ENCODE data around the gene KLHL22.

Gene KLHL22

GRCh38 chr22:20442485-20443284, 52.9 kb downstream of the KLHL22 start:
- no peak for DNase-seq

- DNase-seq = no peak
These were observed 53.7 kb downstream of the KLHL22 start for GRCh38 chr22:20441631-20442484.

- no peak for DNase-seq
These were observed 54.7 kb downstream of the KLHL22 start for GRCh38 chr22:20440637-20441591.

GRCh38 chr22:20439928-20440575, 55.5 kb downstream of the KLHL22 start:
- no peak for DNase-seq

- DNase-seq = no peak
These were observed 56.1 kb downstream of the KLHL22 start for GRCh38 chr22:20439556-20439927.

GRCh38 chr22:20438678-20439492, 56.7 kb downstream of the KLHL22 start:
- no peak for DNase-seq

- DNase-seq = no peak
These were observed 57.2 kb downstream of the KLHL22 start for GRCh38 chr22:20438427-20438677.

GRCh38 chr22:20437613-20438426, 57.8 kb downstream of the KLHL22 start, which contains the start of gene SCARF2:
Gene SCARF2, minus strand, starts transcription at chr22:20437825. Its CDS starts 71 bp downstream, at chr22:20437754.
- no peak for DNase-seq

GRCh38 chr22:20436768-20437612, 58.6 kb downstream of the KLHL22 start:
- no peak for DNase-seq

GRCh38 chr22:20436307-20436767, 59.3 kb downstream of the KLHL22 start:
- DNase-seq = no peak

GRCh38 chr22:20435436-20436306, 59.9 kb downstream of the KLHL22 start:
- DNase-seq = no peak

GRCh38 chr22:20434773-20435172, 60.8 kb downstream of the KLHL22 start:
- DNase-seq = no peak

GRCh38 chr22:20434264-20434751, 61.3 kb downstream of the KLHL22 start:
- no peak for DNase-seq

- no peak for DNase-seq
These were observed 61.8 kb downstream of the KLHL22 start for GRCh38 chr22:20433686-20434241.

- DNase-seq = no peak
These were observed 62.4 kb downstream of the KLHL22 start for GRCh38 chr22:20433191-20433590.

- DNase-seq = no peak
These were observed 63.3 kb downstream of the KLHL22 start for GRCh38 chr22:20432244-20432686.

- DNase-seq = no peak
These were observed 63.9 kb downstream of the KLHL22 start for GRCh38 chr22:20431511-20432192.
